HUES6 (cell line): ENCODE measurements around the gene CD28.
"Not testable (repeated sequence)": the region's sequence is repeated elsewhere in the genome, so short reads cannot be mapped to it uniquely, and the experiment has no call there.

ENCODE experiments used
- H3K27ac ChIP-seq: 2 replicates; pipeline ENCODE4 v1.7.0; 2013; ENCODE audit warnings: low read depth, mild to moderate bottlenecking, low read length, inconsistent platforms
- H3K27me3 ChIP-seq: 2 replicates; pipeline ENCODE4 v1.6.1; 2013; ENCODE audit warnings: low read length; ENCODE audit not compliant: control insufficient read depth, insufficient read depth
- H3K36me3 ChIP-seq: 2 replicates; pipeline ENCODE4 v1.6.1; 2013; ENCODE audit warnings: low read length; ENCODE audit not compliant: control insufficient read depth, insufficient read depth
- H3K4me1 ChIP-seq: 2 replicates; pipeline ENCODE4 v1.6.1; 2013; ENCODE audit warnings: low read length; ENCODE audit not compliant: control insufficient read depth, insufficient read depth
- H3K4me3 ChIP-seq: 2 replicates; pipeline ENCODE4 v1.5.1; 2013; ENCODE audit warnings: low read depth, low read length
- H3K9ac ChIP-seq: one replicate; pipeline ENCODE4 v1.6.1; 2013; ENCODE audit warnings: mild to moderate bottlenecking, low read length
- H3K9me3 ChIP-seq: 2 replicates; pipeline ENCODE4 v1.6.1; 2013; ENCODE audit warnings: low read depth, low read length; ENCODE audit not compliant: control insufficient read depth, insufficient read depth

The CD28 gene

DNA sequence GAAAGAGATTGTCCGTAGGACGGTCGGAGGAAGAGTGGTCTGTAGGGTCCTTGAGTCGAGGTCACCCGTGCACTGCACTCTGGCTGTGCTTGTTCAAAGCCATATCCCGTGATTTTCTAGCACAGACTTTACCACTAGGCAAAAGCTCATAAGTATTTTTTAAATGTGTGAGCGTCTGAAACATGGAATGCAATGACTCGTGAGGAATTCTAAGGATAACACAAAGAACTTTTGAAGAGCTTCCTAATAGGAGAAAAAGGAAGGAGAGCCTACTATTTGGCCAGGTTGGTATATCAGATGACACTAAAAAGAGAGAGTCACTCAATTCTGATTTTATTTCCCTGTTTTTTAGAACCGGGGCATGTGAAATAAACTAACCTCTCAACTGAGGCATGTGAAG, 68.3 kb downstream of the CD28 start:
- Histone ChIP-seq H3K9ac (no peak overlapping the region), H3K27me3 (no peaks in the 10 kb centered on the region), H3K4me3 (no peak overlapping the region), H3K27ac (no peak overlapping the region), H3K4me1 (no peaks in the 10 kb centered on the region), H3K36me3 (no peaks in the 10 kb centered on the region), H3K9me3 (0 out of 2 replicates have a peak, but pooled peaks cover 1% of the 10 kb centered on the region)

DNA sequence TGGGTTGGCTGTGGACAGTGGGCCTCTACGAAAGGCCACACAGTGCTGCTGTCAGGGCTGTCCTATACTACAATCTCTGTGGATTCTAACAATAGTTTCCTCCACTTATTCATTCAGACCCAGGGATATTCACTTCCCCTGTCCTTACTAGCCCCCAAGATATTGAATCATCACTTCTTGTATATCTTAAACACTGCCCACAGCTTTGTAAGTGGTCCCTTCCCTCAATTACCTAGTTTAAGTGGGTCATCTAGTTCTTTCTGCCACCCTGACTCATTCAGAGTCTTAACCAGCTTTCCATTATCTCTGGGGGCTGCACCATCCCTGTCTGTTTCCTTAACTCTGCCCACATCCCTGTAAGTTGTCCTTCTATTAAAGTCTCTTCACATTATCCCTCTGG, 69.2 kb downstream of the CD28 start:
- H3K27ac ChIP-seq: no peak overlapping the region
- no peaks in the 10 kb centered on the region for H3K27me3 ChIP-seq
- H3K4me3 ChIP-seq: no peak overlapping the region
- H3K9ac ChIP-seq: no peak overlapping the region
- H3K36me3 ChIP-seq: no peaks in the 10 kb centered on the region
- no peaks in the 10 kb centered on the region for H3K4me1 ChIP-seq
- no peaks in the 10 kb centered on the region for H3K9me3 ChIP-seq

DNA sequence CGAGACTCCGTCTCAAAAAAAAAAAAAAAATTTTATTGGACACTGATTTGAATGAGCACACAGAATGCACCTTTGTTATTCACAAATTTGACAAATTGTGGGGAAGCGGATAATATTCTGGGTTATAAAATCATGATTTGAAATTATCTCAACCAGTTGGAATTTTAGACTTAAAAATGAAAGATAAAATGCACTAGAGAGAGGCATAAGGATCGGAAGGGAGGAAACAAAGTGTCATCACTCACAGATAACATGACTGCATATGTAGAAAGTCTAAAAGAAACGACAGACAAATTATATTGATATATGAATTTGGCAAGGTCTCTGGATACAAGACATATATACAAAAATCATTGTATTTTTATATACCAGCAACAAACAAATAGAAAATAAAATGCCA, 70.6 kb downstream of the CD28 start:
- H3K9me3 ChIP-seq: no peaks in the 10 kb centered on the region
- H3K27ac ChIP-seq: no peak overlapping the region
- no peaks in the 10 kb centered on the region for H3K27me3 ChIP-seq
- H3K36me3 ChIP-seq: no peaks in the 10 kb centered on the region
- H3K9ac ChIP-seq: no peak overlapping the region
- H3K4me3 ChIP-seq: no peak overlapping the region
- no peaks in the 10 kb centered on the region for H3K4me1 ChIP-seq

DNA sequence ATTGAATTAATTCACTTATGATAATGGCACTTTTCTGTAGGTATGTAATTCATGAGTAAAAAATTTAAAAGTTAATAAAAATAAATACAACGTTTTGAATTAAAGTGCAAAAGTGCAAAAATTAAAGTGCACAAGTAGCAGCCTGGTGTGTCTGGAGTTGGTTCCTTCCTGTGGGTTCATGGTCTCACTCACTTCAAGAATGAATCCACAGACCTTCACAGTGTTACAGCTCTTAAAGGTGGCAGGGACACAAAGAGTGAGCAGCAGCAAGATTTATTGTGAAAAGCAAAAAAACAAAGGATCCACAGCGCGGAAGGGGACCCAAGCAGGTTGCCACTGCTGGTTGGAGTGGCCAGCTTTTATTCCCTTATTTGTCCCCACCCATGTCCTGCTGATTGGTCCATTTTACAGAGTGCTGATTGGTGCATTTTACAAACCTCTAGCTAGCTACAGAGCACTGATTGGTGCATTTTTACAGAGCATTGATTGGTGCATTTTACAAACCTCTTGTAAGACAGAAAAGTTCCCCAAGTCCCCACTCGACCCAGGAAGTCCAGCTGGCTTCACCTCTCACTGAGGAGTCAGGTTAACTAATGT, 73.1 kb downstream of the CD28 start:
- not testable (repeated sequence) for H3K4me3 ChIP-seq, H3K4me1 ChIP-seq, H3K27ac ChIP-seq, H3K9ac ChIP-seq, H3K36me3 ChIP-seq, H3K9me3 ChIP-seq, H3K27me3 ChIP-seq

DNA sequence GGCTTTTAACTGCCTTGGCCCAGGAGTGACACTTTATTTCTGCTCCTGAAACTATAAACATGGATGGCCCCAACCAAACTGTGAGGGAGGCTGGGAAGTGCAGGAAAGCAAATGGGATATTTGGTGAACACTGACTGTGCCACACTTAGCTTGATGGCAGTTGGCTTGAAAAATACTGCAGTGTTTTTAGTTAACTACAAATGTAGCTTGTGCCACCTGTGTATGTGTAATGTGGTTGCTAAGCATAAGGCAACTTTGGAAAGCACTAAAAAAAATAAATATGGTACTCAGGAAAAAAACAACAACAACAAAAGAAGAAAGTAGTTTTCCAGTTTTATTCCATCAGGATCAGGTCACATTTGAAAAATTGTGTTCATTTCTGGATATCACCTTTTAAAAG, 73.8 kb downstream of the CD28 start:
- Histone ChIP-seq H3K4me3 (no peak overlapping the region), H3K9me3 (no peaks in the 10 kb centered on the region), H3K36me3 (no peaks in the 10 kb centered on the region), H3K4me1 (no peaks in the 10 kb centered on the region), H3K27me3 (no peaks in the 10 kb centered on the region), H3K9ac (no peak overlapping the region), H3K27ac (no peak overlapping the region)

DNA sequence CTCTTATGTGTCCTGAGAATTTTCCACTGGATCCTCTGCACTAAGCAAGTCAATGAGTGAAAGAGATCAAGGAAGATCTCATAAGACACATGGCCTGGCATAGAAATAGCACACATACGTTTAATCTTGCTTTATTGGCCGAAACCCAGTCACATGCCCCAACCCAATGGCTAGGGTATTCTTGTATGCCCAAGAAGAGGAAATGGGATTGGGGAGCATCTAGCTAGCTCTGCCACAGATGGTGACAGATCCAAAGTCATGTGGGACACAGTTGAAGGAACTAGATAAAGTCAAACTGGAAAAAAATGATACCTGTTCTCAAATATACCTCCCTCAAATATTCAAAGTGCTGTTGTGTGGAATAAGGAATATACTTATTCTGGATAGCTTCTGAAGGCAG, 74.7 kb downstream of the CD28 start:
- Histone ChIP-seq H3K4me3 (no peak overlapping the region), H3K4me1 (no peaks in the 10 kb centered on the region), H3K27ac (no peak overlapping the region), H3K9ac (no peak overlapping the region), H3K27me3 (no peaks in the 10 kb centered on the region), H3K9me3 (no peaks in the 10 kb centered on the region), H3K36me3 (no peaks in the 10 kb centered on the region)

DNA sequence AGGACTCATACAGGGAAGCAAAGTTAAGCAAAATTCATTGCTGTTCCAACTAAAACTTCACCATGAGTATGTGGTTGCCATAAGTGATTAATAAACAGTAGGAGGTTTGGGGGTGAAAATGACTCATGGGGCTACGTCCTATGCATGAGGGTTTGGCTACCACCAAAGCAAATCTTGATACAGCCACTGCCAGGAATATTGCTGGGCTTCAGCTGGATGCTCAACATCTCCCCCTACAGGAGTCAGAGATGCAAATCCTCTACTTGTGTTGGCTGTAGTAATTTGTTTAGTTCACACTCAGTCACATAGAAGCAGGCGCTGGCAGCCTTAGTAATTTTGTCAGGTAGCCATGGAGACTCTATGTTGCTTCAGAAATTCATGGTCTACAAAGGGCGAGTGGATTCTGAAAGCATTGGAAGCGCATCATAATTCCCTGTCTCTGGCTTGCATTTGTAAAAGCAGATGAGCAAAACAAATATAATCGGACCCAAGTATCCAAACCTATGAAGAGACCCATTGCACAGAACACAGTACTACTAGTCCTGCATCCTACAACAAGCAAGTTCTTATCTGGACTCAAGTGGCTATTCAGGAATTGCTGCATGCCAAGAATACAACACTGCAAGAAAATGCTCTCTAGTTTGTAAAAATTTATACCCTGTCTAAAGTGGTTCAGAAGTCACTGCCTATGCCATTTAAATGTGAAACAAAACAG, 76.0 kb downstream of the CD28 start:
- Histone ChIP-seq H3K4me3 (no peak overlapping the region), H3K36me3 (no peaks in the 10 kb centered on the region), H3K9me3 (no peaks in the 10 kb centered on the region), H3K4me1 (no peaks in the 10 kb centered on the region), H3K27ac (no peak overlapping the region), H3K9ac (no peak overlapping the region), H3K27me3 (no peaks in the 10 kb centered on the region)

DNA sequence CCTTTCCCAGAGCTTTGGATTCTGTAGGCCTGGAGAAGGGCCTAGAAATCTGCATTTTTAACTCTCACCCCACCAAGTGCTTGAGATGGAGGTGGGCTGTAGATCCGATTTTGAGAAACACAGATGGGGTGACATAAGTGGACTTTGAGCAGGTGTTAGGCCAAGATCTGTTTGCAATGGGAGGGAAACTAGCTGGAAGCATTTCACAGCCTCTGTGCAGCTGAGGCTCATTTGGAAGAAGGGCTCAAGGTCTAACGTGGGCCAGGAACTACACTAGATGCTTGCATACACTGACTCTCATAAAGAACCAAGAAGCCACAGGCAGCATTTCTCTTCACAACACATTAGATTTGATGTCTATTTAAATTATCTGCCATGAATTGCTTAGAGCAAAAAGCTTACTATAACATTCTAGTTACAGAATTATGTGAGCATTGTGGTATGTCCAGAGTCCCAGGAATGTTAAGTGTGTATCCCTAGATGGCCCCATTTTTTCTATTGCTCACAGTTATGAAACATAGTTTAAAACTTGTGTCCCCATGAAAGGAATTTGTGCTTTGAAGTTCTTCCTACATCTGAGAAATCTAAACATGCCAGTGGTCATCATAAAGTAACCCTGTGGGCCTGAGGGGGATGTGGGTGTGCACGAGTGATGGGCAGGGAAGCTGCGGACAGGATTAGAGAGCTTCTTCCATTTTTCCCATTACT, 77.2 kb downstream of the CD28 start:
- no peak overlapping the region for H3K9ac ChIP-seq
- H3K27ac ChIP-seq: no peak overlapping the region
- no peaks in the 10 kb centered on the region for H3K4me1 ChIP-seq
- no peaks in the 10 kb centered on the region for H3K36me3 ChIP-seq
- H3K9me3 ChIP-seq: no peaks in the 10 kb centered on the region
- no peaks in the 10 kb centered on the region for H3K27me3 ChIP-seq
- no peak overlapping the region for H3K4me3 ChIP-seq

DNA sequence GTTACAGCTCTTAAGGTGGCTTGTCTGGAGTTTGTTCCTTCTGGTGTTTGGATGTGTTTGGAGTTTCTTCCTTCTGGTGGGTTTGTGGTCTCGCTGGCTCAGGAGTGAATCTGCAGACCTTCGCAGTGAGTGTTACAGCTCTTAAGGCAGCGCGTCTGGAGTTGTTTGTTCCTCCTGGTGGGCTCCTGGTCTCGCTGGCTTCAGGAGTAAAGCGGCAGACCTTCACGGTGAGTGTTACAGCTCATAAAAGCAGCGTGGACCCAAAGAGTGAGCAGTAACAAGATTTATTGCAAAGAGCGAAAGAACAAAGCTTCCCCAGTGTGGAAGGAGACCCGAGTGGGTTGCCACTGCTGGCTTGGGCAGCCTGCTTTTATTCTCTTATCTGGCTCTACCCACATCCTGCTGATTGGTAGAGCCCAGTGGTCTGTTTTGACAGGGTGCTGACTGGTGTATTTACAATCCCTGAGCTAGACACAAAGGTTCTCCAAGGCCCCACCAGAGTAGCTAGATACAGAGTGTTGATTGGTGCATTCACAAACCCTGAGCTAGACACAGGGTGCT, 78.4 kb downstream of the CD28 start:
- not testable (repeated sequence) for H3K27me3 ChIP-seq, H3K36me3 ChIP-seq, H3K4me3 ChIP-seq, H3K9me3 ChIP-seq, H3K27ac ChIP-seq, H3K4me1 ChIP-seq, H3K9ac ChIP-seq

DNA sequence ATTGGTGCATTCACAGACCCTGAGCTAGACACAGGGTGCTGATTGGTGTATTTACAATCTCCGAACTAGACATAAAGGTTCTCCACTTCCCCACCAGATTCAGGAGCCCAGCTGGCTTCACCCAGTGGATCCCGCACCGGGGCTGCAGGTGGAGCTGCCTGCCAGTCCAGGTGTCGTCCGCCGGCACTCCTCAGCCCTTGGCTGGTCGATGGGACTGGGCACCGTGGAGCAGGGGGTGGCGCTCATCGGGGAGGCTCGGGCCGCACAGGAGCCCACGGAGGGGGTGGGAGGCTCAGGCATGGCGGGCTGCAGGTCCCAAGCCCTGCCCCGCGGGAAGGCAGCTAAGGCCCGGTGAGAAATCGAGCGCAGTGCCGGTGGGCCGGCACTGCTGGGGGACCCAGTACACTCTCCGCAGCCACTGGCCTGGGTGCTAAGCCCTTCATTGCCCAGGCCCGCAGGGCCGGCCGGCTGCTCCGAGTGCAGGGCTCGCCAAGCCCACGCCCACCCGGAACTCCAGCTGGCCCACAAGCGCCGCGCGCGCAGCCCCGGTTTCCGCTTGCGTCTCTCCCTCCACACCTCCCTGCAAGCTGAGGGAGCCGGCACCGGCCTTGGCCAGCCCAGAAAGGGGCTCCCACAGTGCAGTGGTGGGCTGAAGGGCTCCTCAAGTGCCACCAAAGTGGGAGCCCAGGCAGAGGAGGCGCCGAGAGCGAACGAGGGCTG, 79.1 kb downstream of the CD28 start:
- not testable (repeated sequence) for H3K27ac ChIP-seq, H3K36me3 ChIP-seq, H3K9me3 ChIP-seq, H3K9ac ChIP-seq, H3K4me3 ChIP-seq, H3K4me1 ChIP-seq, H3K27me3 ChIP-seq
